GM12864 (cell line): Measurements from ENCODE around the gene RASEF.

Experiments
- DNase-seq: peaks from one replicate; pipeline ENCODE4 v3.0.0-alpha.2; 2011; ENCODE audit warnings: low read depth
- H3K4me3 ChIP-seq: 2 replicates; pipeline ENCODE4 v1.5.1; 2011; ENCODE audit warnings: mild to moderate bottlenecking, low read depth, low read length, control low read depth
- CTCF ChIP-seq: IDR thresholded peaks from 2 replicates; pipeline ENCODE4 v1.5.1; 2011; ENCODE audit warnings: low read depth, mild to moderate bottlenecking, moderate library complexity, low read length, control low read depth, inconsistent platforms; ENCODE audit errors: missing control alignments

The RASEF gene

DNA sequence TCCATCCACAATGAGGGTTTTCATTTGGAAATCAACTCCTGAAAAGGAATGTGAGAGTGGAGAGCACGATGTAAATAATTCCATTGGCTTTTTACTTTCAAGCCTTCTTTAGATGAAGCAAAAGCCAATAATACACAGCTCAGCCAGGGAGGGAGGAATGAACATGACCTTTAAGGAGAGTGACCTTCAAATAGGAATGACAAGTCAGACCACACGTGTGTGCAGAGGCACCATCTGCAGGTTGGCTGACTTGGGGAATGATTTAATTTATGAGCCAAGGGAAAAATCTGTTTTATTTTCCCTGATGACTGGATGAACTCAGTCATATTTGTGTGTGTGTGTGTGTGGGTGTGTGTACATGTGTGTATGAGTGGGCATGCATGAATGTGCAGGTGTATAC, 64.5 kb downstream of the RASEF start:
- no peak overlapping the region for H3K4me3 ChIP-seq
- no peak for DNase-seq
- TF ChIP-seq CTCF, result no peak

DNA sequence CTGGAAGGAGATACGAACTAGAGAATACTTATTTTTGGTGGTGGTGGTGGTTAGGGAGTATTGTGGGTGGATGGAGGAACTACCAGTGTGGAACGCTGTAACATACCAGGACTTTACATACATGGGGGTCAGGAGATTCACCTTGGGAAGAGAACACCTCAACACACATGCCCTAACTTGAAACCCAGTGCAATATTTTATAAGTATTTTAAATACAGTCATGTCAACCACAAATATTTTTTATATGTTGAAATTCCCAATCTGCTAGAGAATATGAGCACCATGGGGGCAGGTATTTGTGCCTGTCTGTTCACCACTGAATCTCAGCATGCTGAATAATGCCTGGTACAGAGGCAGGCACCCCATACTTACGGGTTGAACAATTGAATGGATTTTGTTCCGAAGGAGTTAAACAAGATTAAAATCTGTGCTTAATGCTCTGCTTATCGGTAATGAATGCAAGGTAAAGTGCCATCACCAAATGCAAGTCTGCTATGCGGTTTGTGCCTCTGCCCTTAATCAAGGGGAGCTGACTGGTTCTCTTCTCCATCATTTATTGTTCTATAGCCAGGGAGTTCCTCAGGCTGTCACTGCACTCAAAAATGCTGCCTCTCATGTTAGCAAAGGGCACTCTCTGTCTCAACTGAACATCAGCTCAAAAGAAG, 65.3 kb downstream of the RASEF start:
- H3K4me3 ChIP-seq, result no peak overlapping the region
- DNase-seq, result no peak
- TF ChIP-seq CTCF, result no peak

- DNase-seq, result no peak
- no peak for TF ChIP-seq CTCF
- no peak overlapping the region for H3K4me3 ChIP-seq
Observed at GRCh38 chr9:82996941-82997340, 66.0 kb downstream of the RASEF start.

DNA sequence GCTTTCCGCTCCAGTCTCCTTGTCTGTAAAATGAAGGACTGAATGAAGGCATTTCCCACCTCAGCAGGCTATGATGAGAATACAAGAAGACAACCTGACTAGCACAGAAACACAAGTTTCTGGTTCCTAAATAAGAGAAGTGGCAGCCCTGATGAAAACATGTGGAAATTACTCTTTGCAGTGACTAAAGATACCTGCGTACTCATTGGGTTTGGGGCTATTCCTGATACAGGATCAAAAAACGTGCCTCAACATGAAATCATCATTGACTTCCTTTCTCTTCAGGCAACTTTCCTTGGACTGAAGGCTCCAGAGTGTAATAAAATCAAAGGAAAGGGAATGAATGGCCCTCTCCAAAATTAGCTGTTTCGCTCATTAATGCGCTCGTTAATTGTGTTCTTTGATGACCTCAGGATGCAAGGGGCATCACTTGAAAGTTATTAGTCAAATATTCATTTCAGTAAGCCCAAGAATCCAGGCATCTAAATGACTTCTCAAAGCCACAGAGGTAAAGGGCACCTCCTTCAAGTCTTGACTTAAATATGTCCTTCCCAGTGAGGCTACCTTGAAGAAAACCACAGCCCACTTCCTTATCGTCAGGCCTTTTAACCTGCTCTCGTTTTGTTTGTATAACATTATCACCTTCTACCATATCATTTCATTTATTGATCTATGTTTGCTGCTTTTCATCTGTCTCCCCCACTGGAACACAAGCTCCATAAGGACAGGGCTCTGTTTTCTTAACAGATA, 68.9 kb downstream of the RASEF start:
- no peak for DNase-seq
- no peak for TF ChIP-seq CTCF
- H3K4me3 ChIP-seq, result no peak overlapping the region

- no peak overlapping the region for H3K4me3 ChIP-seq
- DNase-seq, result no peak
- TF ChIP-seq CTCF, result no peak
Observed at GRCh38 chr9:82991671-82992070, 71.3 kb downstream of the RASEF start.

GRCh38 chr9:82989929-82990328, 73.0 kb downstream of the RASEF start:
- DNase-seq, result no peak
- TF ChIP-seq CTCF, result no peak
- H3K4me3 ChIP-seq, result no peak overlapping the region

DNA sequence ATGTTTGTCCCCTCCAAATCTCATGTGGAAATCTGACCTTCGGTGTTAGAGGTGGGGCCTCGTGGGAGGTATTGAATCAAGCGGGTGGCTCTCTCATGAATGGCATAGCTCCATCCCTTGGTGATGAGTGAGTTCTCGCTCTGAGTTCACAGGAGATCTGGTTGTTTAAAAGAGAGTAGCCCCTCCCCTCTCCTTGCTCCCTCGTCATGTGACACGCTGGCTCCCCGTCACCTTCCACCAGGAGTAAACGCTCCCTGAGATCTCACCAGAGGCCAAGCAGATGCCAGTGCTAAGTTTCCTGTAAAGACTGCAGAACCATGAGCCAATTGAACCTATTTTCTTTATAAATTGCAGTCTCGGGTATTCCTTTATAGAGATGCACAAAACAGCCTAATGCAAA, 74.5 kb downstream of the RASEF start:
- no peak overlapping the region for H3K4me3 ChIP-seq
- TF ChIP-seq CTCF, result no peak
- DNase-seq, result no peak
